ENCODE data around the gene ICA1L.

- no peak for TF ChIP-seq POLR2A (IDR thresholded peaks at IDR 0.05)
- no peak for TF ChIP-seq CTCF (IDR thresholded peaks at IDR 0.05 in 8 of 11, conservative IDR thresholded peaks at IDR 0.05 in 3 of 11)
- no peak for TF ChIP-seq POLR2AphosphoS5 (IDR thresholded peaks at IDR 0.05)
Observed at GRCh38 chr2:202909394-202910192, 38.0 kb upstream of the ICA1L start.

Data from spleen (tissue), 7 donors.